Thoracic aorta (tissue), 2 donors: Measurements from ENCODE around the gene ZNF669. TPM values are rescaled to one million over a fixed set of nuclear protein-coding genes. Genes with fewer than 3 reads are reported as not detected.

Source experiments
- ATAC-seq: fragments of 150-250 bp; one replicate; pipeline ENCODE4 v1.8.0; 2017; ENCODE audit warnings: low read depth; ENCODE audit not compliant: insufficient number of reproducible peaks, low FRiP score
- DNase-seq: peaks from one replicate; pipeline ENCODE4 v3.0.0-alpha.2; 2020; ENCODE audit warnings: low spot score
- H3K27ac ChIP-seq, 2 donors: fragments of 200-600 bp; sonication (generic); 1 replicate in 1 of 2; 2 replicates in 1 of 2; pipeline ENCODE4 v1.5.1; 2016; ENCODE audit warnings: mild to moderate bottlenecking in 2 of 2, moderate library complexity in 2 of 2
- H3K27me3 ChIP-seq: fragments of 200-600 bp; sonication (generic); replicated peaks from 2 replicates; pipeline ENCODE4 v1.6.0; 2016; ENCODE audit warnings: mild to moderate bottlenecking; ENCODE audit not compliant: insufficient read depth
- H3K36me3 ChIP-seq: fragments of 200-600 bp; sonication (generic); one replicate; pipeline ENCODE4 v1.5.1; 2016
- H3K4me1 ChIP-seq, 2 donors: fragments of 200-600 bp; sonication (generic); 1 replicate in 1 of 2; 2 replicates in 1 of 2; pipeline versions ENCODE4 v1.5.1 to v1.6.0; 2016; ENCODE audit warnings: low read depth in 2 of 2, mild to moderate bottlenecking in 1 of 2; ENCODE audit not compliant: control insufficient read depth in 1 of 2
- H3K4me3 ChIP-seq: fragments of 200-600 bp; sonication (generic); 2 replicates; pipeline ENCODE4 v1.5.1; 2016; ENCODE audit warnings: mild to moderate bottlenecking
- H3K9me3 ChIP-seq: fragments of 200-600 bp; sonication (generic); 2 replicates; pipeline ENCODE4 v1.5.1; 2016
- total RNA-seq, 2 donors: library from RNA; depleted of rRNA; stranded (reverse); fragments of >200 nt; gene quantifications; one replicate each; pipeline versions ENCODE4 v1.1.0 to v1.2.3, GENCODE V29; 2016
- TF ChIP-seq, protein P1 (sequence below): fragments of 200-600 bp; sonication (generic); IDR thresholded peaks from one replicate; pipeline ENCODE4 v1.5.1; 2019; ENCODE audit warnings: antibody characterized with exemption

ZNF669 gene
- total RNA-seq, 2 donors from 2014 or later: 3.2 to 4.2 TPM

DNA sequence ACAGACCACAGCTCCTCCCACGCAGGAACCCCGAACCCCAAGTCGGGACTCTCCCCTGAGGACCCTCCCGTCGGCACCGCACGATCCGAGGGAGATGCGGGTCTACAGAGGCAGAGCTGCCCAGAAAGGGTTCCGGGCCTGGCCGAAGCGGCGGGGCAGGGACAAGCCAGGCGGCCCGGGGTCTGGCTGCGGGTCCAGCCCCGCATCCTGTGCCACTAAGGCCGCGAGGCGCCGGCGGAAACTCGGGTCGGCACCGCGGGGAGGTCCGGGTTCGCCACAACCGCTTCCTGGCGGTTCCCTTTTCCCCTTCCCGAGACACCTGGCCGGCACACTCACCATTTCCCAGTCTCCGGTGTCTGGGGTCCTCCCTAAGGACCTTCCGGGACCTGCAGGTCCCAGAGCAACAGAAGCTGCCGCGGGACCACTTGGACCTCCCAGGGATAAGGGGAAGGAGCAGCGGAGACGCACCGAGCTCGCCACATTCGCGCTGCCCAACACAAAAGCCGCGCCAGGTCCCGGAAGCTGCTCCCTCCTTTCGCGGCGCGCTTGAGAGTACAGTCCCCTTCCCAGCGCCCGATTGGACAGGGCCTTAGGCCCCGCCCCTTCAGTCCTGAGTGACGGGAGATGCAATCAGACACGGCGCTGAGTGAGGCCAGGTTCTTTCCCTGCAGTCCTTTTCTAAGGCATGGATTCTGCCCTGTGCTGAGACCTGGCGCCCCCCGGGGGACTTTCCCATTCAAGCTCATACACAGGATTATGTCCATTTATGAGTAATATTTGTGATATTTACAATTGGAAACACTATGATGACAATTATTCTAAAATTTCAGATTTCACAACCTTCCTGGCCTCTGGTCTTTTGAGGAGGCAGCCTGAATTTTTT is 25.7 kb downstream of the ZNF669 start, which contains the start of gene ZNF670:
Gene ZNF670, minus strand, starts transcription at position 554 of the 883 bp plus-strand sequence. Its CDS starts 215 bp downstream, at position 339.
- H3K36me3 ChIP-seq: no peaks in the 10 kb centered on the region
- TF ChIP-seq, protein P1, sequence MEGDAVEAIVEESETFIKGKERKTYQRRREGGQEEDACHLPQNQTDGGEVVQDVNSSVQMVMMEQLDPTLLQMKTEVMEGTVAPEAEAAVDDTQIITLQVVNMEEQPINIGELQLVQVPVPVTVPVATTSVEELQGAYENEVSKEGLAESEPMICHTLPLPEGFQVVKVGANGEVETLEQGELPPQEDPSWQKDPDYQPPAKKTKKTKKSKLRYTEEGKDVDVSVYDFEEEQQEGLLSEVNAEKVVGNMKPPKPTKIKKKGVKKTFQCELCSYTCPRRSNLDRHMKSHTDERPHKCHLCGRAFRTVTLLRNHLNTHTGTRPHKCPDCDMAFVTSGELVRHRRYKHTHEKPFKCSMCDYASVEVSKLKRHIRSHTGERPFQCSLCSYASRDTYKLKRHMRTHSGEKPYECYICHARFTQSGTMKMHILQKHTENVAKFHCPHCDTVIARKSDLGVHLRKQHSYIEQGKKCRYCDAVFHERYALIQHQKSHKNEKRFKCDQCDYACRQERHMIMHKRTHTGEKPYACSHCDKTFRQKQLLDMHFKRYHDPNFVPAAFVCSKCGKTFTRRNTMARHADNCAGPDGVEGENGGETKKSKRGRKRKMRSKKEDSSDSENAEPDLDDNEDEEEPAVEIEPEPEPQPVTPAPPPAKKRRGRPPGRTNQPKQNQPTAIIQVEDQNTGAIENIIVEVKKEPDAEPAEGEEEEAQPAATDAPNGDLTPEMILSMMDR: no peak
- H3K27me3 ChIP-seq: no peaks in the 10 kb centered on the region
- DNase-seq: peak; percentile 89
- H3K4me1 ChIP-seq: peaks cover 11 to 15% of the 10 kb centered on the region in 2 donors
- peak within 1 kb of the TSS; percentile 86 for H3K4me3 ChIP-seq
- peak; percentile 97 for ATAC-seq
- no peaks in the 10 kb centered on the region for H3K9me3 ChIP-seq
- H3K27ac ChIP-seq: peak within 1 kb of the TSS; percentile 69 to 70

DNA sequence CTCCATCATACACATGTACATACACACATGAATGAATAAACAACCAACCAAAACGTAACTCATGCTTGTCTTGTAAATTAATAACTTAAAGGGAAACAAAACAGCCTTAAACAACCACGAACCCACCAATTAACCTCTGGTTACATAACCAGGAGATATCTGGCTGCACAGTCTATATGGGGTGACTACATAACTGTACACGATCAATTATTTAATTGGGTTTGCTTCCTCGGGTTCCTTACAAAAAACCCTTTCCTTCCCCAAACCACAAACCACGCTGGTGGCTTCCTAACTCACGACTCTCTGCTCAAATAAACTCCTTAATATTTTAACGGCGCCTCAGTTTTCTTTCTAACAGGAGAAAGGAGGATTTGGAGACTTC is 26.3 kb downstream of the ZNF669 start:
- TF ChIP-seq, protein P1: no peak
- no peak for ATAC-seq
- H3K4me3 ChIP-seq: peak overlapping the region; percentile 86

GRCh38 chr1:247077213-247077612 is 26.9 kb downstream of the ZNF669 start:
- Histone ChIP-seq H3K27ac (no peak overlapping the region), H3K4me3 (peak overlapping the region; percentile 86), H3K36me3 (no peaks in the 10 kb centered on the region), H3K9me3 (no peaks in the 10 kb centered on the region), H3K27me3 (no peaks in the 10 kb centered on the region), H3K4me1 (peaks cover 11 to 15% of the 10 kb centered on the region in 2 donors)
- DNase-seq (no peak), ATAC-seq (no peak)
- TF ChIP-seq, protein P1: no peak

More for the DNA sequence above, 26.3 kb downstream of the ZNF669 start:
- Histone ChIP-seq H3K27me3 (no peaks in the 10 kb centered on the region), H3K4me1 (peaks cover 11 to 15% of the 10 kb centered on the region in 2 donors), H3K9me3 (no peaks in the 10 kb centered on the region), H3K27ac (peak overlapping the region; percentile 69 to 70), H3K36me3 (no peaks in the 10 kb centered on the region)
- DNase-seq: no peak

- H3K4me3 ChIP-seq: no peak overlapping the region
- DNase-seq (no peak), ATAC-seq (no peak)
- TF ChIP-seq, protein P1: no peak
- no peaks in the 10 kb centered on the region for H3K36me3 ChIP-seq
- no peak overlapping the region for H3K27ac ChIP-seq
- H3K4me1 ChIP-seq: no peaks in the 10 kb centered on the region
- peaks cover 9% of the 10 kb centered on the region for H3K9me3 ChIP-seq
- no peaks in the 10 kb centered on the region for H3K27me3 ChIP-seq
Measured at GRCh38 chr1:247070645-247071044, 33.5 kb downstream of the ZNF669 start.

DNA sequence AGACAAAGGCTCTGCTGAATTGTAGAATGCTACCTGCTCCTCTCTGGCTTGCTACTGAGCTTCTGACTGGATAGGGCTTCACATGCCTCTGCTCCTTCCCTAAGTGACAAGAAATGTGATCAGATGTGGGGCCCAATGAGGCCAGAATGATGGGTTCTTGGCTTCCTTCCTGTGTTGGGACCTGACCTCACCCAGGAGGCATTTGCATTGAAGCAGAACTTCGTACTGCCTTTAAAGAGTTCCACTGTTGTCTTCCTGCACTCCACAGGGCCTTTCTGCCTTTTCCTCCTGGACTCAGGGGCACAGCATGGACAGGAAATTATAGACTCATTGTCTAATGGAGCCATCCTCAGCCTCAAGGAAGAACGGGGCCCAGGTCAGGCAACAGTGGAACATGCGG is 39.9 kb downstream of the ZNF669 start:
- Histone ChIP-seq H3K27ac (no peak overlapping the region), H3K36me3 (no peaks in the 10 kb centered on the region), H3K4me1 (no peaks in the 10 kb centered on the region), H3K9me3 (no peaks in the 10 kb centered on the region), H3K4me3 (no peak overlapping the region), H3K27me3 (no peaks in the 10 kb centered on the region)
- no peak for ATAC-seq
- TF ChIP-seq, protein P1: no peak
- no peak for DNase-seq
